SK-N-SH (cell line): Measurements from ENCODE around the gene PRDX6. TPM values are rescaled to one million over a fixed set of nuclear protein-coding genes. Genes with fewer than 3 reads are reported as not detected.

ENCODE experiments used
- CTCF ChIA-PET: fragments of 300-600, 350-600 bp; formaldehyde crosslinking; extraction: SDS; loops from one replicate; lab custom pipeline; 2021; lab: Yijun Ruan, JAX
- POLR2A ChIA-PET: fragments of 350-600 bp; sonication (Branson Sonifier 250); formaldehyde crosslinking; extraction: SDS; loops from one replicate; lab custom pipeline; 2020; ENCODE audit warnings: antibody characterized with exemption, inconsistent platforms; lab: Yijun Ruan, JAX
- DNase-seq: peaks from one replicate; pipeline ENCODE4 v3.0.0; 2012
- H2AFZ ChIP-seq: fragments of 200-600 bp; sonication (generic); 2 replicates; pipeline ENCODE4 v1.8.1; 2016; ENCODE audit warnings: antibody characterized with exemption, mild to moderate bottlenecking, low read depth
- H3F3A ChIP-seq: fragments of 200-600 bp; sonication (generic); replicated peaks from 2 replicates; pipeline ENCODE3; 2016; ENCODE audit warnings: antibody characterized with exemption, mild to moderate bottlenecking; ENCODE audit not compliant: insufficient read depth
- H3K27ac ChIP-seq, 2 experiments: fragments of 200-500 bp in 1 of 2; fragments of 200-600 bp in 1 of 2; sonication (Bioruptor generic) in 1 of 2; sonication (generic), shearing (Covaris generic) in 1 of 2; 2 replicates each; pipeline versions ENCODE4 v1.5.1 to v1.6.1; 2014 to 2016; ENCODE audit warnings: low read depth in 2 of 2, inconsistent platforms in 1 of 2, low read length in 1 of 2, mild to moderate bottlenecking in 1 of 2, mixed read lengths in 1 of 2
- H3K27me3 ChIP-seq: fragments of 200-600 bp; sonication (generic), shearing (Covaris generic); 2 replicates; pipeline ENCODE4 v1.6.1; 2016; ENCODE audit warnings: mixed run types; ENCODE audit not compliant: insufficient read depth
- H3K36me3 ChIP-seq, 2 experiments: fragments of 200-500 bp in 1 of 2; fragments of 200-600 bp in 1 of 2; sonication (Bioruptor generic) in 1 of 2; sonication (generic) in 1 of 2; replicated peaks in 1 of 2; 2 replicates each; pipeline versions ENCODE3 to v1.5.1; 2014 to 2016; ENCODE audit warnings: low read length in 1 of 2, mild to moderate bottlenecking in 1 of 2; ENCODE audit not compliant: insufficient read depth in 2 of 2, control insufficient read depth in 1 of 2
- H3K4me1 ChIP-seq, 2 experiments: fragments of 200-500 bp in 1 of 2; fragments of 200-600 bp in 1 of 2; sonication (Bioruptor generic) in 1 of 2; sonication (generic), shearing (Covaris generic) in 1 of 2; 2 replicates each; pipeline versions ENCODE4 v1.5.1 to v1.6.1; 2014 to 2016; ENCODE audit warnings: low read depth in 1 of 2, low read length in 1 of 2, mixed run types in 1 of 2; ENCODE audit not compliant: insufficient read depth in 2 of 2, control insufficient read depth in 1 of 2
- H3K4me2 ChIP-seq: fragments of 200-600 bp; sonication (generic), shearing (Covaris generic); 2 replicates; pipeline ENCODE4 v1.6.1; 2017; ENCODE audit warnings: mixed run types
- H3K4me3 ChIP-seq, 2 experiments: fragments of 200-500 bp in 1 of 2; fragments of 200-600 bp in 1 of 2; sonication (Bioruptor generic) in 1 of 2; sonication (generic), shearing (Covaris generic) in 1 of 2; 2 replicates each; pipeline versions ENCODE4 v1.5.1 to v1.8.1; 2014 to 2016; ENCODE audit warnings: low read depth in 2 of 2, inconsistent platforms in 1 of 2, low read length in 1 of 2, mild to moderate bottlenecking in 1 of 2, mixed read lengths in 1 of 2, moderate library complexity in 1 of 2
- H3K79me2 ChIP-seq: fragments of 200-600 bp; sonication (generic); 2 replicates; pipeline ENCODE4 v1.8.1; 2017; ENCODE audit warnings: mild to moderate bottlenecking; ENCODE audit not compliant: insufficient read depth
- H3K9ac ChIP-seq: fragments of 200-600 bp; sonication (generic); 2 replicates; pipeline ENCODE4 v1.6.1; 2017; ENCODE audit warnings: mixed run types
- H3K9me2 ChIP-seq: fragments of 200-600 bp; sonication (generic); 2 replicates; pipeline ENCODE4 v1.6.1; 2017; ENCODE audit warnings: mixed run types
- H3K9me3 ChIP-seq: fragments of 200-600 bp; sonication (generic); 2 replicates; pipeline ENCODE4 v1.6.1; 2017; ENCODE audit warnings: mixed run types, mild to moderate bottlenecking, moderate library complexity
- H4K20me1 ChIP-seq: fragments of 200-600 bp; sonication (generic); 2 replicates; pipeline ENCODE4 v1.6.1; 2017; ENCODE audit warnings: mild to moderate bottlenecking, mixed run types; ENCODE audit not compliant: insufficient read depth
- CHD2 ChIP-seq: fragments of 150-350 bp; IDR thresholded peaks from 2 replicates; pipeline ENCODE4 v1.6.1; 2018; ENCODE audit warnings: low read length; ENCODE audit not compliant: partially characterized antibody
- CTCF ChIP-seq: fragments of 200-600 bp; sonication (generic); IDR thresholded peaks from 2 replicates; pipeline ENCODE4 v1.6.1; 2017; ENCODE audit warnings: antibody characterized with exemption, mild to moderate bottlenecking, moderate library complexity
- EP300 ChIP-seq, 2 experiments: IDR thresholded peaks; 2 replicates each; pipeline versions ENCODE4 v1.4.0 to v1.6.1; 2012; ENCODE audit warnings: borderline replicate concordance in 1 of 2, low read depth in 1 of 2, low read length in 1 of 2
- EZH2phosphoT487 ChIP-seq: fragments of 200-600 bp; sonication (generic); IDR thresholded peaks from 2 replicates; pipeline ENCODE4 v1.6.1; 2017; ENCODE audit warnings: low read depth, mixed run types, mild to moderate bottlenecking, antibody characterized with exemption, moderate library complexity, borderline replicate concordance
- FOXM1 ChIP-seq: IDR thresholded peaks from 2 replicates; pipeline ENCODE4 v1.4.0; 2012; ENCODE audit warnings: low read depth, mild to moderate bottlenecking
- JUND ChIP-seq: IDR thresholded peaks from 2 replicates; pipeline ENCODE4 v1.4.0; 2012
- MAX ChIP-seq: IDR thresholded peaks from 2 replicates; pipeline ENCODE4 v1.4.0; 2012; ENCODE audit warnings: low read depth
- MXI1 ChIP-seq: IDR thresholded peaks from 2 replicates; pipeline ENCODE4 v1.6.1; 2012; ENCODE audit warnings: mild to moderate bottlenecking, low read depth, low read length, improper control_type of control experiment
- NFIC ChIP-seq: IDR thresholded peaks from 2 replicates; pipeline ENCODE4 v1.4.0; 2012; ENCODE audit warnings: borderline replicate concordance
- PBX3 ChIP-seq: IDR thresholded peaks from 2 replicates; pipeline ENCODE4; 2012
- POLR2AphosphoS5 ChIP-seq: IDR thresholded peaks from 2 replicates; pipeline ENCODE4 v1.6.1; 2012; ENCODE audit warnings: low read depth, low read length
- RAD21 ChIP-seq: IDR thresholded peaks from 2 replicates; pipeline ENCODE4 v1.6.1; 2012; ENCODE audit warnings: mild to moderate bottlenecking, low read length
- RFX5 ChIP-seq: IDR thresholded peaks from 2 replicates; pipeline ENCODE4 v1.6.1; 2012; ENCODE audit warnings: mild to moderate bottlenecking, improper control_type of control experiment, low read length
- SMC3 ChIP-seq: IDR thresholded peaks from 2 replicates; pipeline ENCODE4 v1.6.1; 2012; ENCODE audit warnings: low read depth, low read length, improper control_type of control experiment
- TCF12 ChIP-seq: IDR thresholded peaks from 2 replicates; pipeline ENCODE4 v1.4.0; 2012
- YY1 ChIP-seq: IDR thresholded peaks from 2 replicates; pipeline ENCODE4 v1.4.0; 2012; ENCODE audit warnings: low read depth, mild to moderate bottlenecking
- WGBS: methylation state at CpG from one replicate; pipeline ENCODE4 v1.1.6; 2017; ENCODE audit warnings: low lambda C conversion rate; 5-methylcytosine and 5-hydroxymethylcytosine counted together
- polyA plus RNA-seq, 3 experiments: library from polyadenylated mRNA; depleted of rRNA; stranded (reverse); fragments of >200 nt; gene quantifications; 2 replicates each; pipeline ENCODE4 v1.2.3, GENCODE V29; 2012
- TF ChIP-seq, protein P1 (sequence below): fragments of 150-350 bp; IDR thresholded peaks from 2 replicates; pipeline ENCODE4 v1.6.1; 2016; ENCODE audit warnings: mild to moderate bottlenecking, low read depth, low read length

The PRDX6 gene
- polyA plus RNA-seq, 1 of the 3 experiments (the other 2 are of a cell fraction) = 224 TPM

- TF ChIP-seq, protein P1, sequence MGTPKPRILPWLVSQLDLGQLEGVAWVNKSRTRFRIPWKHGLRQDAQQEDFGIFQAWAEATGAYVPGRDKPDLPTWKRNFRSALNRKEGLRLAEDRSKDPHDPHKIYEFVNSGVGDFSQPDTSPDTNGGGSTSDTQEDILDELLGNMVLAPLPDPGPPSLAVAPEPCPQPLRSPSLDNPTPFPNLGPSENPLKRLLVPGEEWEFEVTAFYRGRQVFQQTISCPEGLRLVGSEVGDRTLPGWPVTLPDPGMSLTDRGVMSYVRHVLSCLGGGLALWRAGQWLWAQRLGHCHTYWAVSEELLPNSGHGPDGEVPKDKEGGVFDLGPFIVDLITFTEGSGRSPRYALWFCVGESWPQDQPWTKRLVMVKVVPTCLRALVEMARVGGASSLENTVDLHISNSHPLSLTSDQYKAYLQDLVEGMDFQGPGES = no peak
- TF ChIP-seq YY1 (no peak), MAX (no peak), MXI1 (no peak), EZH2phosphoT487 (no peak)
These were observed 28.2 kb upstream of the PRDX6 start (continued) for GRCh38 chr1:173448945-173449344.

- CTCF ChIA-PET = interaction anchor here (1.0 kb wide), 1 partner anchor 20 kb away, joined by 3 read pairs; no protein-coding TSS in a partner anchor
- WGBS = 85% methylated on average over 2 of the region's 2 CpGs
- Histone ChIP-seq H3K27ac (no peak overlapping the region), H2AFZ (no peak overlapping the region), H3K4me2 (no peak overlapping the region), H3K79me2 (no peaks in the 10 kb centered on the region), H3K27me3 (no peaks in the 10 kb centered on the region), H3K9ac (no peak overlapping the region), H4K20me1 (no peaks in the 10 kb centered on the region), H3K9me3 (no peaks in the 10 kb centered on the region), H3K9me2 (no peaks in the 10 kb centered on the region), H3K4me1 (no peaks in the 10 kb centered on the region), H3K36me3 (peaks cover 0 to 18% of the 10 kb centered on the region in 2 experiments), H3K4me3 (no peak overlapping the region), H3F3A (peaks cover 3% of the 10 kb centered on the region)
- no peak for DNase-seq
- POLR2A ChIA-PET = no interaction called here
- TF ChIP-seq TCF12 (no peak), FOXM1 (no peak), MXI1 (no peak), RAD21 (no peak), POLR2AphosphoS5 (no peak), CTCF (no peak), RFX5 (no peak), CHD2 (no peak), EP300 (IDR thresholded peaks at IDR 0.05; ENCODE audit: borderline replicate concordance in 1 of 2, low read depth in 1 of 2, low read length in 1 of 2) (no peak), NFIC (no peak), JUND (no peak), SMC3 (no peak), PBX3 (no peak)
These were observed 25.2 kb upstream of the PRDX6 start for GRCh38 chr1:173451981-173452380.
